ES-I3 (cell line): ENCODE data around the gene VWF.
A peak's percentile ranks its signal among the peaks of the same experiment; 100 is the strongest.

Experiments
- H3K36me3 ChIP-seq: 2 replicates; pipeline ENCODE4 v1.6.1; 2013; ENCODE audit warnings: mild to moderate bottlenecking, low read length, control low read depth, moderate library complexity; ENCODE audit not compliant: insufficient read depth
- H3K4me1 ChIP-seq: 2 replicates; pipeline ENCODE4 v1.6.1; 2013; ENCODE audit warnings: mild to moderate bottlenecking, control low read depth, low read length; ENCODE audit not compliant: insufficient read depth
- H3K9ac ChIP-seq: 2 replicates; pipeline ENCODE4 v1.6.1; 2013; ENCODE audit warnings: low read depth, mild to moderate bottlenecking, low read length, moderate library complexity
- H3K9me3 ChIP-seq: 2 replicates; pipeline ENCODE4 v1.6.1; 2013; ENCODE audit warnings: mild to moderate bottlenecking, low read length, moderate library complexity; ENCODE audit not compliant: control insufficient read depth, insufficient read depth

VWF gene

DNA sequence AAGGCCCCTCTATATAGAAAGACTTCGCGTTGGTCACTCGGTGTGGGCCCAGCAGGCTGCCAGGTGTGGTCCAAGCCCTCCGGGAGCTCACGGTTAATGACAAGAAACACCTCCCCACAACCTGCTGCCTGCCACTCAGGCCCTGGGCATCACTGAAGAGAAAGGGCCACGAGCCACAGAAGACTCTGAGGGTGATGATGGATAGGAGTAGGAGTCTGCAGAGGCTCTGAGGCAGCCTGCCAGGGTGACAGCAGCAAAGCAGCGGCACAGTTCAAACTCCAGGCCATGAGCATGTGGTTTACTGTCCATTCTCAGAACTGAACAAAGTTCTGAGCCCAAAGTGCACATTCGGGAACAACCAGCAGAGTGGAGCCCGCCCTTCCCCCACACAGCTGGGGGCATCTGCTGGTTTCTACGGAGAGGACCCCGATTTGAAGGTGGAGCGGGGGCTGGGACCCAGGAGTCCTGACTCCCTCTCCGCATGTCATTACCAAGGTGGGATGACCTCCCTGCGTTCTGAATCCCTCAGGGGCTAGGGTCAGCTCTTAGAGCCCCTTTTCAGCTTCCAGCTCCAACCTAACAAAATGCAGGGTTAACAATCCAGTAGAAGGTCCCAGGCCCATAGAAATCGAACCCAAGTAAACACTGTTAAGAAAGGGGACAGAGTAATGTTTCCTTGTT is 65.8 kb downstream of the VWF start:
- Histone ChIP-seq H3K9ac (no peak overlapping the region), H3K4me1 (peaks cover 8% of the 10 kb centered on the region), H3K36me3 (no peaks in the 10 kb centered on the region), H3K9me3 (no peaks in the 10 kb centered on the region)

- no peaks in the 10 kb centered on the region for H3K36me3 ChIP-seq
- peaks cover 8% of the 10 kb centered on the region for H3K4me1 ChIP-seq
- no peaks in the 10 kb centered on the region for H3K9me3 ChIP-seq
- peak overlapping the region; percentile 77 for H3K9ac ChIP-seq
These were observed 66.8 kb downstream of the VWF start for GRCh38 chr12:6057700-6058099.

GRCh38 chr12:6056406-6057240 is 67.8 kb downstream of the VWF start:
- Histone ChIP-seq H3K4me1 (peaks cover 8% of the 10 kb centered on the region), H3K9me3 (no peaks in the 10 kb centered on the region), H3K36me3 (no peaks in the 10 kb centered on the region), H3K9ac (peak overlapping the region; percentile 45; the same call in 1 of the 2 replicates)

- Histone ChIP-seq H3K9me3 (no peaks in the 10 kb centered on the region), H3K4me1 (peaks cover under 1% of the 10 kb centered on the region), H3K9ac (no peak overlapping the region), H3K36me3 (no peaks in the 10 kb centered on the region)
These were observed 70.9 kb downstream of the VWF start for GRCh38 chr12:6053541-6053940.

DNA sequence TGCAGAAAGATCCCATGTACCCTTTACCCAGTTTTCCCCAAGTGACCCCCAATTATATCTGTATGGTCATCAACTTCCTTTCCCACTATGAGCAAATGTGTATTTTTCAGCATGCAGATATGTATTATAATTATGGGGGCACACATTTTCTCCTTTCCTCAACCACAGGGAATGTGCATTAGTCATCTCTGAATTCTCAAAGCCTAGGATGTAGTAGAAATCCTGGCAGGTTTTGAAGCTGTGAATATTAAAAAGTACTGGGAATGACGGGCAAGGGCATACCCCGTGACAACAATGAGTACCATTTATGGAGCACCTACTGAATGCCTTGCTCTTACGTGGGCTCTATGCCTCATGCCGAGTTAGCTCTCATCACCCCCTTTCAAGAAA is 71.5 kb downstream of the VWF start:
- Histone ChIP-seq H3K9me3 (no peaks in the 10 kb centered on the region), H3K4me1 (no peaks in the 10 kb centered on the region; the same call in 1 of the 2 replicates), H3K9ac (no peak overlapping the region), H3K36me3 (no peaks in the 10 kb centered on the region)

DNA sequence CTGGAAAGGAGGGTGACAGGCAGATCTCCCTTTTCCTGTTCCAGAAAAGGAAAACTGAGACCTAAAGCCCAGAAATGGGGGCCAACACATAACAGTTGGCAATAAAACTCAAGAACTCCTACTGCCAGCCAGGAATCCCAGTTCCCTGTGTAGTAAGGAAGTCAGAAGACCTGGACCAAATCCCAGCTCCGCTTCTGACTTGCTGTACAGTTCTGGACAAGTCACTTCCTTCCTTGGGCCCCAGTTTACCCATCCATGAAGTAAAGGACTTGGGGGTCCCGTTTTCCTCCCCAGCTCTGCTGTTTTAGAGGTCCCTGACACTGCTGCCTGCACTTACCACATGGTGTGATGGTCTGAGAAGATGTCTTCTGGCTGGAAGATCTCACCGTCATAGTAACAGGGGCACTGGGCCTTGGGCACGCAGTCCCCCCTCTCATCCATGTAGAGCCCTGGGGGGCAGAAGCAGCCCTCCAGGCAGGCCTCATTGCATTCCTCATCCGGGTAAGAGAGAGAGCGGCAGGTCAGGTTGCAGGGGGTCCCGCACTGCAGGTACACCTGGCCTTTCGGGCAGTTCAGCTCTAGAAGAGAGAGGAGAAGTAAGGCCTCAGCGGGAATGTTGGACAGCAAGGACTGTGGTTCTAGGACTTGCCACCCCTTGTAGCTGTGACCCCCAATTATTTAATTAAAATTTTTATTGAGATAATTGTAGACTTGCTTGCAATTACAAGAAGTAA is 72.1 kb downstream of the VWF start:
- Histone ChIP-seq H3K4me1 (no peaks in the 10 kb centered on the region; the same call in 1 of the 2 replicates), H3K9ac (no peak overlapping the region), H3K9me3 (no peaks in the 10 kb centered on the region), H3K36me3 (no peaks in the 10 kb centered on the region)

DNA sequence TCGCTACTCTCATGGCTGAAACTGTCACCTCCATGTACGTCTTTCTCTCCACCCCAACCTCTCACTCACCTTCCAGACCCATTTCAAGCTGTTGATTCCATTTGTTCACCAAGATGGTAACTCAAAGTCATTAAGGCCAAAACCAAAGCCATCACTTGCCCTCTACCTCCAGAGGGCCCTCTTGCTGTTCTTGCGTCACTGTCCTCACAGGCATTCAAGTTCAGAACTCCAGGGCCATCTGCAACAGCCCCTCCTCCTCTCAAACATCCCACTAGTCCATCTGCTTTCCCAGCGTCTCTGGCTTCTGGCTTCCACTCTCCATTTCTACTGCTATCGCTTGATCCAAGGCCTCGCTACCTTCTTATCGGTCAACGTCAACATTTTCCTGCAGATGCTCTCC is 74.5 kb downstream of the VWF start:
- H3K9ac ChIP-seq, result no peak overlapping the region
- no peaks in the 10 kb centered on the region for H3K9me3 ChIP-seq
- H3K4me1 ChIP-seq, result no peaks in the 10 kb centered on the region
- no peaks in the 10 kb centered on the region for H3K36me3 ChIP-seq

DNA sequence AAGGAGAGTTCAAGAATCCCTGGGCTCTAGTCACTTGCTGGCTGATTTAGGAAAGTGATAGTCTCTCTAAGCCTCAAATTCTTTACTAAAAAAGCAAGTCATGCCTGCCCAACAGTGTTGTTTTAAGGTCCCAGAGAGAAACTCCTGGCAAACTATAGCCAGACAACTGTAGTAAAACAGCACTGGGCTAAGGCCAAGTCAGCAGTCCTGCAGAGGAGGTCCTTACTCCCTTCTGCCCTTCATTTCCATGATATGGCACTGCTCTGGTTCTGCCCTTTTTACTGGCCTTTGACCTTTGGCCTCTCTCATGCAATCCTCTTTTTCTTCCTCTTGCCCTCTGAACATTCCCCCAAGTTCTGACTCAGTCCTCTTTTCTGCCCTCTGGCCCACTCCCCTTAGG is 74.9 kb downstream of the VWF start:
- no peak overlapping the region for H3K9ac ChIP-seq
- H3K36me3 ChIP-seq, result no peaks in the 10 kb centered on the region
- no peaks in the 10 kb centered on the region for H3K9me3 ChIP-seq
- H3K4me1 ChIP-seq, result no peaks in the 10 kb centered on the region

DNA sequence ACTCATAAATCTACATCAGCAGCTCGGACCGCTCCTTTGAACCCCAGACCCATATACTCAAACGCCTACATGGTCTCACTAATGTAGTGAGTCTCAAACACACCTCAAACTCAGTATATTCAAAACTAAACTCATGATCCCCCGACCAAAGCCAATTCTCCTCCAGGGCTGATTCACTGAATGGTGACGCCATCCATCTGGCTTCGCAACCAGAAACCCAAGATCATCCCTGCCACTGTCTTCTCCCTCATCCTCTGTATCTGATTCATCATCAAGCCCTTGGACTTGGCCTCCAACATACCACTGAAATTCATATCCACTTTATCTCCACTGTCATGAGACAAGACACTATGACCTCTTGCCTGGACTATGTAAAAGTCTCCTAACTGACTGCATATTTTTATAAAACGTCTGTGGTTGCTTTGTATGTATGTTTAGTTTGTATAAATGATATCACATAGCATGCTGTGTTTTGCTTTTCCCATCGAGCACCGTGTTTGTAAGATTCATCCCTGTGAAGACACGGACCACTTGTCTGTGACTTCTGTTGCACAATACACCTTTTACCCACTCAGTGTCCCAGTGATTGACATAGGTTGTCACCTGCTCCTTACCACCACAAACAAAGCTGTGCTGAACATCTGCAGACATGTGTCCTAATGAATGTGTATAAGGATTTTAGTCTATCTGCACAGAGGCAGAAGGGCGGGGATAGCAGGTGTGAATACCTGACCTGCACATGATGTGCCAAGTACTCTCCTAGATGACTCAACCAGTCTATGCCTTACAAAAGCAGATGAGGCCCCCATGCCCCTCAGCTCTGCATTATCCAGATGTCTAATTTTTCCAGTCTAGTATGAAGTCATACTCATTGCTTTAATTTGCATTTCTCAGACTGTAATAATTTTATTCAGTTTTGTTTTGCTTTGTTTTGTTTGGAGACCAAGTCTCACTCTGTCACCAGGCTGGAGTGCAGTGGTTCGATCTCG is 76.9 kb downstream of the VWF start:
- Histone ChIP-seq H3K4me1 (no peaks in the 10 kb centered on the region; the same call in 1 of the 2 replicates), H3K36me3 (no peaks in the 10 kb centered on the region), H3K9ac (no peak overlapping the region), H3K9me3 (no peaks in the 10 kb centered on the region)

- Histone ChIP-seq H3K4me1 (no peaks in the 10 kb centered on the region; the same call in 1 of the 2 replicates), H3K36me3 (no peaks in the 10 kb centered on the region), H3K9ac (no peak overlapping the region), H3K9me3 (no peaks in the 10 kb centered on the region)
These were observed 77.8 kb downstream of the VWF start for GRCh38 chr12:6046511-6047180.

GRCh38 chr12:6045438-6045837 is 79.0 kb downstream of the VWF start:
- Histone ChIP-seq H3K4me1 (no peaks in the 10 kb centered on the region; the same call in 1 of the 2 replicates), H3K36me3 (no peaks in the 10 kb centered on the region), H3K9me3 (no peaks in the 10 kb centered on the region), H3K9ac (no peak overlapping the region)

- H3K9me3 ChIP-seq, result no peaks in the 10 kb centered on the region
- H3K4me1 ChIP-seq, result no peaks in the 10 kb centered on the region; the same call in 1 of the 2 replicates
- H3K9ac ChIP-seq, result no peak overlapping the region
- H3K36me3 ChIP-seq, result no peaks in the 10 kb centered on the region
These were observed 80.4 kb downstream of the VWF start for GRCh38 chr12:6044082-6044481.

- no peaks in the 10 kb centered on the region for H3K36me3 ChIP-seq
- no peak overlapping the region for H3K9ac ChIP-seq
- no peaks in the 10 kb centered on the region; the same call in 1 of the 2 replicates for H3K4me1 ChIP-seq
- H3K9me3 ChIP-seq, result no peaks in the 10 kb centered on the region
These were observed 82.0 kb downstream of the VWF start for GRCh38 chr12:6042446-6042845.
